Psoas muscle (tissue), 8 donors: ENCODE data around the gene OSBP2. TPM values are rescaled to one million over a fixed set of nuclear protein-coding genes. Genes with fewer than 3 reads are reported as not detected.
A peak's percentile ranks its signal among the peaks of the same experiment; 100 is the strongest.

ENCODE experiments used
- ATAC-seq, 4 donors: fragments of 200-7000 bp; cut with Tn5 transposase; one replicate each; pipeline ENCODE4 v1.9.1; 2020; ENCODE audit warnings: moderate library complexity in 3 of 4, mild to moderate bottlenecking in 2 of 4
- DNase-seq, 2 donors: peaks; one replicate each; pipeline ENCODE4 v3.0.0-alpha.2; 2020
- H3K27ac ChIP-seq: fragments of 200-600 bp; one replicate; pipeline ENCODE4 v1.8.0; 2022
- H3K27me3 ChIP-seq, 3 donors: fragments of 200-600 bp in 1 of 3; one replicate each; pipeline versions ENCODE4 v1.6.1 to v1.8.0; 2013 to 2022; ENCODE audit warnings: low read length in 2 of 3, mild to moderate bottlenecking in 2 of 3, moderate library complexity in 1 of 3; ENCODE audit not compliant: insufficient read depth in 3 of 3
- H3K36me3 ChIP-seq, 2 donors: fragments of 200-600 bp in 1 of 2; one replicate each; pipeline versions ENCODE4 v1.6.1 to v1.8.0; 2013 to 2022; ENCODE audit warnings: low read depth in 1 of 2, mild to moderate bottlenecking in 1 of 2, moderate library complexity in 1 of 2; ENCODE audit not compliant: insufficient read depth in 1 of 2
- H3K4me1 ChIP-seq: fragments of 200-600 bp; one replicate; pipeline ENCODE4 v1.8.0; 2022
- H3K4me3 ChIP-seq: fragments of 200-600 bp; one replicate; pipeline ENCODE4 v1.8.0; 2022; ENCODE audit warnings: mild to moderate bottlenecking
- H3K9me3 ChIP-seq: fragments of 200-600 bp; one replicate; pipeline ENCODE4 v1.8.0; 2022
- CTCF ChIP-seq: fragments of 200-600 bp; IDR thresholded peaks from one replicate; pipeline ENCODE4 v1.8.0; 2022; ENCODE audit warnings: antibody characterized with exemption
- WGBS, 3 donors: extraction: QIAGEN DNeasy Blood & Tissue Kit; methylation state at CpG; one replicate each; pipeline versions ENCODE4 v1.1.6 to v1.1.7; 2013; 5-methylcytosine and 5-hydroxymethylcytosine counted together
- intact Hi-C, 2 donors: fragments of 100-400 bp; cut with DNase I; formaldehyde crosslinking; loops; one replicate each; pipeline versions ENCODE4 v1.11.0 to v1.14.2; 2022
- long read RNA-seq, 2 donors: library from polyadenylated mRNA; unstranded; transcript quantifications; one replicate each; pipeline ENCODE4 v2.0.0, GENCODE V29; 2021
- polyA plus RNA-seq, 3 donors: library from polyadenylated mRNA; stranded (reverse); fragments of 200-250 nt; gene quantifications; one replicate each; pipeline ENCODE4 v1.2.3, GENCODE V29; 2013
- total RNA-seq, 4 donors: library from RNA; stranded (reverse); fragmentation: NEBNext Ultra II Directional in 2 of 4; extraction: Animal tissue kit (Norgen Biotek cat#: 25700) in 2 of 4; gene quantifications; one replicate each; pipeline versions ENCODE4 v1.2.1 to v1.2.4, GENCODE V29; 2021 to 2023
- donor health status: healthy with polysubstance abuse.
- donor health status: DM: no; HTN: no; CAD: no; lungs with moderate emphysema.
- donor health status: Bipolar disorder and iron deficiency.
- donor health status: healthy.
- donor health status: DM: yes; HTN: yes; CAD: no.
- donor health status: DM: no; HTN: no; CAD: no.
- donor health status: DM: no; HTN: no; CAD: no.
- donor health status: DM: yes; HTN: yes; CAD: no.

The OSBP2 gene
- total RNA-seq = 1 to 10 TPM; 2.5 to 8.2 (median 3.3) TPM
- 1 to 10 TPM in 2 of 3 donors, under 1 TPM in 1; 0.27 to 1.7 (median 1.4) TPM for polyA plus RNA-seq
- long read RNA-seq, donor 1, full-length matches to known transcripts = 4 of 8 reads
- long read RNA-seq, donor 1, partial matches to known transcripts = 0 of 8 reads
- long read RNA-seq, donor 1, other reads (novel, unspliced or antisense) = 4 of 8 reads
- long read RNA-seq, donor 2, partial matches to known transcripts = 0 of 9 reads
- long read RNA-seq, donor 2, other reads (novel, unspliced or antisense) = 9 of 9 reads

DNA sequence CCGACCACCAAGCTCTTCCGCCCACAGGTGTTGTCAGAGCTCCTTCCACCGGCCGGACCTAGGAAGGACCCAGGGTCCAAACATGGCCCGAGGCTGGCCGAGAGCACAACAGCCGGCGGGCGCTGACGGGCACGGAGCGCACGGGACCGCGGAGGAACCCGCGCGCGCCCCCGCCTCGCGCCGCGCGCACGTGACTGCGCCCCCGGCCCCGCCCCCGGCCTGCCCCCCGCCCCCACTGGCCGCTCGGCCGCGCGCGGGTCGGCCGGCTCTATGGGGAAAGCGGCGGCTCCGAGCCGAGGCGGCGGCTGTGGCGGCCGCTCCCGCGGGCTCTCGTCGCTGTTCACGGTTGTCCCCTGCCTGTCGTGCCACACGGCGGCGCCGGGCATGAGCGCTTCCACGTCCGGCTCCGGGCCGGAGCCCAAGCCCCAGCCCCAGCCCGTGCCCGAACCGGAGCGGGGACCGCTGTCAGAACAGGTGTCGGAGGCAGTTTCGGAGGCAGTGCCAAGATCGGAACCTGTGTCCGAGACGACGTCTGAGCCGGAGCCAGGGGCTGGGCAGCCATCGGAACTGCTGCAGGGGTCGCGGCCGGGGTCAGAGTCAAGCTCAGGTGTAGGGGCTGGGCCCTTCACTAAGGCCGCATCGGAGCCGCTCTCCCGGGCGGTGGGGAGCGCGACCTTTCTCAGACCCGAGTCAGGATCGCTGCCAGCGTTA is at the start of gene OSBP2:
Gene OSBP2 (plus strand): TSS at position 235 of the 711 bp plus-strand sequence. CDS start 36 bp downstream, at position 271.
- H3K9me3 ChIP-seq = no peaks in the 10 kb centered on the region
- ATAC-seq (peak; percentile 72 to 81 (median 78)), DNase-seq (peak; percentile 44 to 64)
- WGBS, 3 donors = 3 to 8% (median 4%) methylated on average over 19 to 87 of the region's 88 CpGs
- H3K36me3 ChIP-seq = no peaks in the 10 kb centered on the region
- H3K27me3 ChIP-seq = peaks cover 0 to 7% (median 0%) of the 10 kb centered on the region in 3 donors
- peaks cover 7% of the 10 kb centered on the region for H3K4me1 ChIP-seq
- TF ChIP-seq CTCF = peak; percentile 13
- peak within 1 kb of the TSS; percentile 74 for H3K4me3 ChIP-seq
- peak within 1 kb of the TSS; percentile 76 for H3K27ac ChIP-seq
- intact Hi-C loops = loop anchor here (5.0 kb wide), 1 partner anchor 57 kb away; the partner anchor contains the start of gene SLC35E4 (in 2 of the 2)

DNA sequence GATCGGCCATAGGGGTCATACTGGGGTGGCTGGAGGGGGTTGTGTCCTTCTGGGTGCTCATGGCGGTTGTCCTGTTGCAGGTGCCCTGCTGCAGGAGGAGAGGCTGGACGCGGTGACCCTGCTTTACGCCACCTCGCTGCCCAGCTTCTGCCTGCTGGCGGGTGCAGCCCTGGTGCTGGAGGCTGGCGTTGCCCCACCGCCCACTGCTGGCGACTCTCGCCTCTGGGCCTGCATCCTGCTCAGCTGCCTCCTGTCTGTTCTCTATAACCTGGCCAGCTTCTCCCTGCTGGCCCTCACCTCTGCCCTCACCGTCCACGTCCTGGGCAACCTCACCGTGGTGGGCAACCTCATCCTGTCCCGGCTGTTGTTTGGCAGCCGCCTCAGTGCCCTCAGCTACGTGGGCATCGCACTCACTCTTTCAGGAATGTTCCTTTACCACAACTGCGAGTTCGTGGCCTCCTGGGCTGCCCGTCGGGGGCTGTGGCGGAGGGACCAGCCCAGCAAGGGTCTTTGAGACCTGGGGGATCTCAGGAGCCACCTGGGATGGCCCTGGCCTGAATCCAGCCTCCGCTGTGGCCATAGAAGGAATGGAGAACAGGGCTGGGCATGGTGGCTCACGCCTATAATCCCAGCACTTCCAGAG is 48.0 kb upstream of the OSBP2 start:
- intact Hi-C loops = no loop called here
- ATAC-seq (no peak), DNase-seq (no peak)
- no peak for TF ChIP-seq CTCF
- WGBS, 3 donors = 80 to 87% (median 86%) methylated on average over 24 to 25 of the region's 25 CpGs
- no peak overlapping the region for H3K27ac ChIP-seq
- H3K4me3 ChIP-seq = no peak overlapping the region
- H3K9me3 ChIP-seq = no peaks in the 10 kb centered on the region
- H3K36me3 ChIP-seq = peaks cover 0 to 10% of the 10 kb centered on the region in 2 donors
- H3K27me3 ChIP-seq = no peaks in the 10 kb centered on the region
- H3K4me1 ChIP-seq = peaks cover 29% of the 10 kb centered on the region

DNA sequence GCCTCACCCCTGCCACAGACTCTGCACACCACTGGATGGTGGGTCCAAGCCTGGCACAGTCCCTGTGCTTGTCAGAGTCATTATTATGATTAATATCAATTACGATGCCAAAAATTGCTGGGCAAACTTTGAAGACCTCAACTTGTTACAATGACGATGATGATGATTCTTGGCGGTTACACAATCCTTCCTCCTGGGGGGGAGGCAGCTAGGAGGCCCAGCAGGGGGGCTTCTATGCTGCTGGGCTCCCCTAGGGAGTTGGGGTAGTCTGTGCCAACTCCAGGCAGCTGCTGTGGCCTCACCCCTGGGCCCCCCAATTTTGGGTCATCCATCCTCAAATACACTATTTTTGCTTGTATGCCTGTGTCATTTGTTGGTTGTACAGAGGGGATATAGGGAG is 47.1 kb upstream of the OSBP2 start:
- peaks cover 0 to 10% of the 10 kb centered on the region in 2 donors for H3K36me3 ChIP-seq
- H3K4me1 ChIP-seq = peaks cover 25% of the 10 kb centered on the region
- 57 to 83% (median 61%) methylated on average over 3 of the region's 3 CpGs for WGBS, 3 donors
- TF ChIP-seq CTCF = no peak
- no peak for DNase-seq
- no peak overlapping the region for H3K27ac ChIP-seq
- no peaks in the 10 kb centered on the region for H3K9me3 ChIP-seq
- ATAC-seq = no peak
- H3K27me3 ChIP-seq = no peaks in the 10 kb centered on the region
- no peak overlapping the region for H3K4me3 ChIP-seq
- intact Hi-C loops = no loop called here

- H3K4me3 ChIP-seq = no peak overlapping the region
- peaks cover 0 to 10% of the 10 kb centered on the region in 2 donors for H3K36me3 ChIP-seq
- intact Hi-C loops = no loop called here
- no peaks in the 10 kb centered on the region for H3K27me3 ChIP-seq
- H3K9me3 ChIP-seq = no peaks in the 10 kb centered on the region
- TF ChIP-seq CTCF = no peak
- H3K27ac ChIP-seq = no peak overlapping the region
- no peak for DNase-seq
- no peak for ATAC-seq
- peaks cover 15% of the 10 kb centered on the region for H3K4me1 ChIP-seq
- 89 to 98% (median 95%) methylated on average over 3 of the region's 3 CpGs for WGBS, 3 donors
Observed at GRCh38 chr22:30648825-30649224, 45.8 kb upstream of the OSBP2 start.
